NCI-H69 (cell line): ENCODE measurements around the gene SGO2.
"Not testable (repeated sequence)": the region's sequence is repeated elsewhere in the genome, so short reads cannot be mapped to it uniquely, and the experiment has no call there.

Experiments used
- DNase-seq: peaks from one replicate; lab custom pipeline; 2025; lab: John Stamatoyannopoulos, UW

Gene SGO2

GRCh38 chr2:200525066-200525465, 941 bp upstream of the SGO2 start:
- DNase-seq = no peak

GRCh38 chr2:200525551-200525881, 491 bp upstream of the SGO2 start:
- no peak for DNase-seq

- DNase-seq = no peak
These were observed 2.2 kb downstream of the SGO2 start for GRCh38 chr2:200528228-200528627.

GRCh38 chr2:200533754-200534153, 7.7 kb downstream of the SGO2 start:
- no peak for DNase-seq

- no peak for DNase-seq
These were observed 8.6 kb downstream of the SGO2 start for GRCh38 chr2:200534572-200534971.

GRCh38 chr2:200538139-200538538, 12.1 kb downstream of the SGO2 start:
- DNase-seq = no peak

GRCh38 chr2:200540793-200541192, 14.8 kb downstream of the SGO2 start:
- DNase-seq = no peak

GRCh38 chr2:200566596-200566995, 40.6 kb downstream of the SGO2 start:
- not testable (repeated sequence) for DNase-seq

- DNase-seq = no peak
These were observed 41.9 kb downstream of the SGO2 start for GRCh38 chr2:200567932-200568331.

GRCh38 chr2:200575957-200576356, 50.0 kb downstream of the SGO2 start:
- peak; percentile 1 for DNase-seq

- no peak for DNase-seq
These were observed 51.0 kb downstream of the SGO2 start for GRCh38 chr2:200577027-200577426.

GRCh38 chr2:200578778-200579177, 52.8 kb downstream of the SGO2 start:
- DNase-seq = peak; percentile 5

GRCh38 chr2:200584639-200585038, 58.6 kb downstream of the SGO2 start:
- DNase-seq = no peak

- DNase-seq = no peak
These were observed 59.3 kb downstream of the SGO2 start for GRCh38 chr2:200585340-200585729.

- DNase-seq = peak; percentile 27
These were observed 60.0 kb downstream of the SGO2 start, which contains the start of gene AOX1 for GRCh38 chr2:200585730-200586643. TSS of gene AOX1 (plus strand) at chr2:200586014. CDS start at chr2:200586109, 95 bp downstream.

- no peak for DNase-seq
These were observed 60.6 kb downstream of the SGO2 start for GRCh38 chr2:200586644-200586975.

GRCh38 chr2:200587007-200587616, 61.1 kb downstream of the SGO2 start:
- no peak for DNase-seq

- no peak for DNase-seq
These were observed 62.2 kb downstream of the SGO2 start for GRCh38 chr2:200588076-200588678.

- DNase-seq = no peak
These were observed 64.1 kb downstream of the SGO2 start for GRCh38 chr2:200590090-200590489.

GRCh38 chr2:200591308-200591707, 65.3 kb downstream of the SGO2 start:
- no peak for DNase-seq

GRCh38 chr2:200592406-200593075, 66.5 kb downstream of the SGO2 start:
- DNase-seq = no peak

- no peak for DNase-seq
These were observed 67.9 kb downstream of the SGO2 start for GRCh38 chr2:200593905-200594304.

- DNase-seq = no peak
These were observed 69.9 kb downstream of the SGO2 start for GRCh38 chr2:200595913-200596312.
